PC-3 (cell line): ENCODE measurements around the gene NES. TPM values are rescaled to one million over a fixed set of nuclear protein-coding genes. Genes with fewer than 3 reads are reported as not detected.
A peak's percentile ranks its signal among the peaks of the same experiment; 100 is the strongest.

Experiments used
- ATAC-seq: fragments of 200-7000 bp; cut with Tn5 transposase; 2 replicates; pipeline ENCODE4 v1.9.1; 2020; ENCODE audit warnings: mild to moderate bottlenecking, moderate library complexity
- BruUV-seq: library from RNA; stranded (reverse); fragments of 400-500 nt; replicated peaks from 2 replicates; lab custom pipeline; 2021; lab: Mats Ljungman, UMichigan
- CTCF ChIA-PET: fragments of 300-600 bp; sonication (Branson Sonifier 250); formaldehyde crosslinking; loops from one replicate; lab custom pipeline; 2022; ENCODE audit warnings: antibody characterized with exemption; lab: Charles Lee
- POLR2A ChIA-PET: fragments of 300-600 bp; sonication (Branson Sonifier 250); formaldehyde crosslinking; loops from one replicate; lab custom pipeline; 2022; ENCODE audit warnings: antibody characterized with exemption; ENCODE audit not compliant: unreplicated experiment; lab: Charles Lee
- DNase-seq: peaks from one replicate; pipeline ENCODE4 v3.0.0-alpha.2; 2015
- H2AFZ ChIP-seq: fragments of 300-600 bp; sonication (generic); 2 replicates; pipeline ENCODE4 v1.6.0; 2016; ENCODE audit warnings: antibody characterized with exemption, low read length
- H3F3A ChIP-seq: fragments of 300-600 bp; sonication (generic); one replicate; pipeline ENCODE4 v1.6.0; 2017; ENCODE audit warnings: antibody characterized with exemption, low read length, control low read depth, mild to moderate bottlenecking; ENCODE audit not compliant: unreplicated experiment
- H3K27ac ChIP-seq: fragments of 300-600 bp; sonication (generic); 2 replicates; pipeline ENCODE4 v1.5.1; 2016; ENCODE audit warnings: mild to moderate bottlenecking, low read length
- H3K27me3 ChIP-seq: fragments of 300-600 bp; sonication (generic); 2 replicates; pipeline ENCODE4 v1.6.1; 2016; ENCODE audit warnings: low read length, mixed read lengths
- H3K36me3 ChIP-seq: fragments of 300-600 bp; sonication (generic); 2 replicates; pipeline ENCODE4 v1.6.1; 2016; ENCODE audit warnings: low read depth, mixed run types, low read length, mixed read lengths
- H3K4me1 ChIP-seq: fragments of 300-600 bp; sonication (generic); 2 replicates; pipeline ENCODE4 v1.5.1; 2016; ENCODE audit warnings: low read length; ENCODE audit not compliant: insufficient read depth
- H3K4me2 ChIP-seq: fragments of 300-600 bp; sonication (generic); 2 replicates; pipeline ENCODE4 v1.6.0; 2016; ENCODE audit warnings: low read length
- H3K4me3 ChIP-seq: fragments of 300-600 bp; sonication (generic); 2 replicates; pipeline ENCODE4 v1.5.1; 2016; ENCODE audit warnings: mild to moderate bottlenecking, low read length, mixed read lengths
- H3K79me2 ChIP-seq: fragments of 300-600 bp; sonication (generic); 2 replicates; pipeline ENCODE4 v1.6.1; 2017; ENCODE audit warnings: low read length, mixed read lengths
- H3K9ac ChIP-seq: fragments of 300-600 bp; sonication (generic); 2 replicates; pipeline ENCODE4 v1.6.0; 2016; ENCODE audit warnings: mild to moderate bottlenecking, low read length
- H3K9me2 ChIP-seq: fragments of 300-600 bp; sonication (generic); replicated peaks from 2 replicates; pipeline ENCODE4 v1.6.1; 2016; ENCODE audit warnings: mixed run types, low read length, mixed read lengths
- H3K9me3 ChIP-seq: fragments of 300-600 bp; sonication (generic); 2 replicates; pipeline ENCODE4 v1.6.1; 2016; ENCODE audit warnings: low read length, mixed read lengths
- H4K20me1 ChIP-seq: fragments of 300-600 bp; sonication (generic); 2 replicates; pipeline ENCODE4 v1.6.1; 2016; ENCODE audit warnings: low read length, mixed read lengths
- EZH2 ChIP-seq: fragments of 300-600 bp; sonication (generic); IDR thresholded peaks from one replicate; pipeline ENCODE4 v1.6.1; 2017; ENCODE audit warnings: antibody characterized with exemption, mild to moderate bottlenecking, low read length; ENCODE audit not compliant: unreplicated experiment
- EZH2phosphoT487 ChIP-seq: fragments of 300-600 bp; sonication (generic); IDR thresholded peaks from 2 replicates; pipeline ENCODE4 v1.6.1; 2018; ENCODE audit warnings: mild to moderate bottlenecking, antibody characterized with exemption, low read length, borderline replicate concordance
- intact Hi-C: fragments of 100-400 bp; cut with micrococcal nuclease; formaldehyde crosslinking; loops from 2 replicates; pipeline ENCODE4 v1.9.0; 2023
- total RNA-seq: library from RNA; depleted of rRNA; stranded (reverse); fragments of >200 nt; gene quantifications from 2 replicates; pipeline ENCODE4 v1.2.3, GENCODE V29; 2014
- TF ChIP-seq, protein P1 (sequence below): fragments of 300-600 bp; sonication (generic); conservative IDR thresholded peaks from 2 replicates; pipeline ENCODE4 v1.5.1; 2017; ENCODE audit warnings: antibody characterized with exemption, low read depth, mild to moderate bottlenecking, low read length

NES gene
- total RNA-seq, 1 experiment from 2014 or later = 58.2 TPM

DNA sequence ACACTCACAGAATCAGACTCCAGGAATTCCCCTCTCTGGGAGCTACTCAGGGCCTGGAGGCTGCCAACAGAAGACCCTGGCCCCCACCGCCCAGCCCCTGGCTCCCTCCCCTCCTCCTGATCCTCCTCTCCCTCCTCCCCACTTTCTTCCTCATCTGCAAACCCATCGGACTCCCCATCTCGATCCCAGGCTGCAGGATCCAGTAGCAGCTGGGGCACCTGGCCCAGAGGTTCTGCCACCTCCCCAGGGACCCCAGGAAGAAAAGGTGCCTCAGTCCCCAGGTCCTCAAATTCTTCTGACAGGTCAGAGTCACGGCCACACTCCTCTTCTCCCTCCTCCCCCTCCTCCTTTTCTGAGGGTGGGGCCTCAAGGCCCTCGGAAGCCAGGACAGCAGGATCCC lies 7.4 kb downstream of the NES start:
- intact Hi-C loops = no loop called here
- Histone ChIP-seq H3K9me3 (no peaks in the 10 kb centered on the region), H3K4me1 (no peaks in the 10 kb centered on the region), H2AFZ (no peak overlapping the region), H3K9me2 (no peaks in the 10 kb centered on the region), H3F3A (no peaks in the 10 kb centered on the region), H3K36me3 (0 out of 2 replicates have a peak, but pooled peaks cover 3% of the 10 kb centered on the region), H4K20me1 (no peaks in the 10 kb centered on the region), H3K4me3 (no peak overlapping the region), H3K27me3 (no peaks in the 10 kb centered on the region), H3K79me2 (no peaks in the 10 kb centered on the region), H3K4me2 (no peak overlapping the region), H3K27ac (no peak overlapping the region), H3K9ac (no peak overlapping the region)
- BruUV-seq = no TSS peak
- TF ChIP-seq, protein P1, sequence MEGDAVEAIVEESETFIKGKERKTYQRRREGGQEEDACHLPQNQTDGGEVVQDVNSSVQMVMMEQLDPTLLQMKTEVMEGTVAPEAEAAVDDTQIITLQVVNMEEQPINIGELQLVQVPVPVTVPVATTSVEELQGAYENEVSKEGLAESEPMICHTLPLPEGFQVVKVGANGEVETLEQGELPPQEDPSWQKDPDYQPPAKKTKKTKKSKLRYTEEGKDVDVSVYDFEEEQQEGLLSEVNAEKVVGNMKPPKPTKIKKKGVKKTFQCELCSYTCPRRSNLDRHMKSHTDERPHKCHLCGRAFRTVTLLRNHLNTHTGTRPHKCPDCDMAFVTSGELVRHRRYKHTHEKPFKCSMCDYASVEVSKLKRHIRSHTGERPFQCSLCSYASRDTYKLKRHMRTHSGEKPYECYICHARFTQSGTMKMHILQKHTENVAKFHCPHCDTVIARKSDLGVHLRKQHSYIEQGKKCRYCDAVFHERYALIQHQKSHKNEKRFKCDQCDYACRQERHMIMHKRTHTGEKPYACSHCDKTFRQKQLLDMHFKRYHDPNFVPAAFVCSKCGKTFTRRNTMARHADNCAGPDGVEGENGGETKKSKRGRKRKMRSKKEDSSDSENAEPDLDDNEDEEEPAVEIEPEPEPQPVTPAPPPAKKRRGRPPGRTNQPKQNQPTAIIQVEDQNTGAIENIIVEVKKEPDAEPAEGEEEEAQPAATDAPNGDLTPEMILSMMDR = no peak
- TF ChIP-seq EZH2 (no peak), EZH2phosphoT487 (no peak)
- ATAC-seq (no peak), DNase-seq (no peak)
- CTCF ChIA-PET = no interaction called here
- POLR2A ChIA-PET = interaction anchor here (0.6 kb wide), 1 partner anchor 89 kb away, joined by 17 read pairs; no protein-coding TSS in a partner anchor

DNA sequence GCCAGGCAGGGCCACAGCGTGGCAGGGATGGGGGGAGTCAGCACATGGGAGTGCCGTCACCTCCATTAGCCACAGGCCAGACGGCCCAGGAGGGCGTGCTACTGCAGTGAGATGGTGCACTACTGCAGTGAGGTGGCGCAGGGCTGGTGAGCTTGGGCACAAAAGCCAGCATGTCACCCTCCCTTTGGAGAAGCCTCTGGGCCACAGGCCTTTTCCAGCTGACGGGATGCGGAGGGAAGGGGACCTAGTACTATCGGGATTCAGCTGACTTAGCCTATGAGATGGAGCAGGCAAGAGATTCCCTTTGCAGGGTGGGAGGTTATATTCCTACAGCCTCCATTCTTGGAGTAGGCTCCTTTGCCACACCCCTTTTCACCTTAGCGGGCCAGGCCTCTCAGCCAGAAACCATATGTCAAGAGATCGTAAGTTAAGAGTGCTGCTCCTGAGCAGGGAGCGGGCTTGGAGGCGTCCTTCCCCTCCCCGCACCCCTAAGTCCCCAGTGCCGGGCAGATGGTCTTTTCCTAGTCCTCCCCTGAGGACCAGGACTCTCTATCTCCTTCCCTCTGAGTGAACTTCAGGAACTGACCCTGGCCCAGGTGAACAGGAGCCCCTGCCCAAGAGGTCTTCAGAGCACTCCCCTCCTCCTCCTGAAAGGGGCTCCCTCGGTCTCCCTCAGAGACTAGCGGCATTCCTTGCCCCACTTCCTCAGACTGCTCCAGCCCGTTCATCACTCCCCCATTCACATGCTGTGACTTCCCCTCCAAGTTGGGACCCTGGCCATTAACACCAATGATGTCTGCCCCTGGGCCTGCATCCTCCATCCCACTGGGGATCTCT lies 8.2 kb downstream of the NES start:
- Histone ChIP-seq H3K27me3 (no peaks in the 10 kb centered on the region), H3K4me1 (no peaks in the 10 kb centered on the region), H3K27ac (no peak overlapping the region), H3K9me2 (no peaks in the 10 kb centered on the region), H3K4me3 (no peak overlapping the region), H3K79me2 (no peaks in the 10 kb centered on the region), H4K20me1 (no peaks in the 10 kb centered on the region), H3K9me3 (no peaks in the 10 kb centered on the region), H3K9ac (no peak overlapping the region), H3K36me3 (0 out of 2 replicates have a peak, but pooled peaks cover 3% of the 10 kb centered on the region), H3K4me2 (no peak overlapping the region), H2AFZ (no peak overlapping the region), H3F3A (no peaks in the 10 kb centered on the region)
- intact Hi-C loops = no loop called here
- TF ChIP-seq, protein P1 = no peak
- TF ChIP-seq EZH2 = no peak
- no peak for TF ChIP-seq EZH2phosphoT487
- CTCF ChIA-PET = no interaction called here
- POLR2A ChIA-PET = no interaction called here
- DNase-seq (no peak), ATAC-seq (peak; percentile 6; the same call in 1 of the 2 replicates)
- BruUV-seq = TSS peak; percentile 15
